ENCODE results near the gene NDUFB7. TPM values are rescaled to one million over a fixed set of nuclear protein-coding genes. Genes with fewer than 3 reads are reported as not detected.
A peak's percentile ranks its signal among the peaks of the same experiment; 100 is the strongest.

The NDUFB7 gene
- total RNA-seq, 1 experiment from 2014 or later, result 254 TPM

DNA sequence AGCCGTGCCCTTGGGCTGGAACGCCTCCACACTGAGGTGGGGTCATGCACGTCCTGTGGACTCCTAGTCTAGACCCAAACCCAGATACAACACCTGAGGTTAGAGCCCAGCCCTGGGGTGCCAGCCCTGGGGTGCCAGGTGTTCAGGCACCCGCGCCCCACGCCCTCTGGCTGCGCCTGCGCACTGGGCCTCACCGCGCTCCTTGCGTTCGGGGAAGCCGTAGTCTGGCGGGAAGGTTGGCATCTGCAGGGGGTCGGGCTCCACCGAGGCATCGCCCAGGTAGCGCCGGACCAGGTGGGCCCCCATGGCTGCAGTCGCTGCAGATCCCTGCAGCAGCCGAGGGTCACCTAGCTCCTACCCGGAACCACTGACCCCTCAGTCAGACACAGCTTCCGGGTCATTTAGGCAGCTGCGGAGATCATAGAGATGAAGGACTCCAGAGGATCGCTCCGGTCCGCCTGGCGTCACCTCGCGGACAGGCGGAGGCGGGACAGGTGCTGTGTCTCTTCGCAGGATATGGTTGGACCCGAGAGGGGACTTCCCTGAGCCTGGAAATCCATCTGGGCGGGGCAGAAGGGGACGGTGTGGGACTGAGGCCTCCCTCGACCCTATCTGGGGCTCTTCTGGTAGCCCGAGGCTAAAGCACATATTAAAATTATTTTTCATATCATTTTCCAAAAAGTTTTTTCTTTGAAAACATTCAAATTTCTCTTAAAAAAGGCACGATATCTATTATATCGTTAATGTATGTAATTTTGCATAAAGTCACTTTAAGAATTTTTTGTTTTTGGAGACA is at the start of gene NDUFB7 (continued):
- TF ChIP-seq, protein P1, sequence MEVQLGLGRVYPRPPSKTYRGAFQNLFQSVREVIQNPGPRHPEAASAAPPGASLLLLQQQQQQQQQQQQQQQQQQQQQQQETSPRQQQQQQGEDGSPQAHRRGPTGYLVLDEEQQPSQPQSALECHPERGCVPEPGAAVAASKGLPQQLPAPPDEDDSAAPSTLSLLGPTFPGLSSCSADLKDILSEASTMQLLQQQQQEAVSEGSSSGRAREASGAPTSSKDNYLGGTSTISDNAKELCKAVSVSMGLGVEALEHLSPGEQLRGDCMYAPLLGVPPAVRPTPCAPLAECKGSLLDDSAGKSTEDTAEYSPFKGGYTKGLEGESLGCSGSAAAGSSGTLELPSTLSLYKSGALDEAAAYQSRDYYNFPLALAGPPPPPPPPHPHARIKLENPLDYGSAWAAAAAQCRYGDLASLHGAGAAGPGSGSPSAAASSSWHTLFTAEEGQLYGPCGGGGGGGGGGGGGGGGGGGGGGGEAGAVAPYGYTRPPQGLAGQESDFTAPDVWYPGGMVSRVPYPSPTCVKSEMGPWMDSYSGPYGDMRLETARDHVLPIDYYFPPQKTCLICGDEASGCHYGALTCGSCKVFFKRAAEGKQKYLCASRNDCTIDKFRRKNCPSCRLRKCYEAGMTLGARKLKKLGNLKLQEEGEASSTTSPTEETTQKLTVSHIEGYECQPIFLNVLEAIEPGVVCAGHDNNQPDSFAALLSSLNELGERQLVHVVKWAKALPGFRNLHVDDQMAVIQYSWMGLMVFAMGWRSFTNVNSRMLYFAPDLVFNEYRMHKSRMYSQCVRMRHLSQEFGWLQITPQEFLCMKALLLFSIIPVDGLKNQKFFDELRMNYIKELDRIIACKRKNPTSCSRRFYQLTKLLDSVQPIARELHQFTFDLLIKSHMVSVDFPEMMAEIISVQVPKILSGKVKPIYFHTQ (CRISPR knock-in tag; IDR thresholded peaks at IDR 0.05), result no peak
- TF ChIP-seq ATF6 (CRISPR knock-in tag; IDR thresholded peaks at IDR 0.05), result no peak
- TF ChIP-seq EMX1 (CRISPR knock-in tag; IDR thresholded peaks at IDR 0.05), result no peak
- TF ChIP-seq, protein P2, sequence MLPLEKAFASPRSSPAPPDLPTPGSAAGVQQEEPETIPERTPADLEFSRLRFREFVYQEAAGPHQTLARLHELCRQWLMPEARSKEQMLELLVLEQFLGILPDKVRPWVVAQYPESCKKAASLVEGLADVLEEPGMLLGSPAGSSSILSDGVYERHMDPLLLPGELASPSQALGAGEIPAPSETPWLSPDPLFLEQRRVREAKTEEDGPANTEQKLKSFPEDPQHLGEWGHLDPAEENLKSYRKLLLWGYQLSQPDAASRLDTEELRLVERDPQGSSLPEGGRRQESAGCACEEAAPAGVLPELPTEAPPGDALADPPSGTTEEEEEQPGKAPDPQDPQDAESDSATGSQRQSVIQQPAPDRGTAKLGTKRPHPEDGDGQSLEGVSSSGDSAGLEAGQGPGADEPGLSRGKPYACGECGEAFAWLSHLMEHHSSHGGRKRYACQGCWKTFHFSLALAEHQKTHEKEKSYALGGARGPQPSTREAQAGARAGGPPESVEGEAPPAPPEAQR (CRISPR knock-in tag; IDR thresholded peaks at IDR 0.05), result no peak
- TF ChIP-seq ZNF121 (CRISPR knock-in tag; IDR thresholded peaks at IDR 0.05), result 0 out of 2 replicates have a peak, but pooled peaks have one; percentile 6
- TF ChIP-seq, protein P3, sequence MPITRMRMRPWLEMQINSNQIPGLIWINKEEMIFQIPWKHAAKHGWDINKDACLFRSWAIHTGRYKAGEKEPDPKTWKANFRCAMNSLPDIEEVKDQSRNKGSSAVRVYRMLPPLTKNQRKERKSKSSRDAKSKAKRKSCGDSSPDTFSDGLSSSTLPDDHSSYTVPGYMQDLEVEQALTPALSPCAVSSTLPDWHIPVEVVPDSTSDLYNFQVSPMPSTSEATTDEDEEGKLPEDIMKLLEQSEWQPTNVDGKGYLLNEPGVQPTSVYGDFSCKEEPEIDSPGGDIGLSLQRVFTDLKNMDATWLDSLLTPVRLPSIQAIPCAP (CRISPR knock-in tag; IDR thresholded peaks at IDR 0.05), result no peak
- TF ChIP-seq, protein P4, sequence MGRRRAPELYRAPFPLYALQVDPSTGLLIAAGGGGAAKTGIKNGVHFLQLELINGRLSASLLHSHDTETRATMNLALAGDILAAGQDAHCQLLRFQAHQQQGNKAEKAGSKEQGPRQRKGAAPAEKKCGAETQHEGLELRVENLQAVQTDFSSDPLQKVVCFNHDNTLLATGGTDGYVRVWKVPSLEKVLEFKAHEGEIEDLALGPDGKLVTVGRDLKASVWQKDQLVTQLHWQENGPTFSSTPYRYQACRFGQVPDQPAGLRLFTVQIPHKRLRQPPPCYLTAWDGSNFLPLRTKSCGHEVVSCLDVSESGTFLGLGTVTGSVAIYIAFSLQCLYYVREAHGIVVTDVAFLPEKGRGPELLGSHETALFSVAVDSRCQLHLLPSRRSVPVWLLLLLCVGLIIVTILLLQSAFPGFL (CRISPR knock-in tag; IDR thresholded peaks at IDR 0.05; ENCODE audit: borderline replicate concordance), result no peak
- TF ChIP-seq TCF7 (CRISPR knock-in tag; IDR thresholded peaks at IDR 0.05; ENCODE audit: low read depth), result no peak
- TF ChIP-seq MXD4 (CRISPR knock-in tag; IDR thresholded peaks at IDR 0.05; ENCODE audit: borderline replicate concordance), result no peak
- TF ChIP-seq ATF1 (CRISPR knock-in tag; IDR thresholded peaks at IDR 0.05), result no peak
- no peak for TF ChIP-seq PRRX2 (CRISPR knock-in tag; IDR thresholded peaks at IDR 0.05)
- TF ChIP-seq JAZF1 (CRISPR knock-in tag; IDR thresholded peaks at IDR 0.05), result no peak
- no peak for TF ChIP-seq HMGA2 (CRISPR knock-in tag; IDR thresholded peaks at IDR 0.05)
- 0 out of 2 replicates have a peak, but pooled peaks have one; percentile 18 for TF ChIP-seq CTCF (IDR thresholded peaks at IDR 0.05)
- no peak for TF ChIP-seq NFE2L1 (CRISPR knock-in tag; IDR thresholded peaks at IDR 0.05)
- TF ChIP-seq TEAD4 (CRISPR knock-in tag; IDR thresholded peaks at IDR 0.05), result peak; percentile 63; the same call in 1 of the 2 replicates
- TF ChIP-seq GRHL2 (CRISPR knock-in tag; IDR thresholded peaks at IDR 0.05; ENCODE audit: insufficient replicate concordance, severe bottlenecking), result no peak
- no peak for TF ChIP-seq GTF2I (CRISPR knock-in tag; conservative IDR thresholded peaks at IDR 0.05)
- TF ChIP-seq, protein P5, sequence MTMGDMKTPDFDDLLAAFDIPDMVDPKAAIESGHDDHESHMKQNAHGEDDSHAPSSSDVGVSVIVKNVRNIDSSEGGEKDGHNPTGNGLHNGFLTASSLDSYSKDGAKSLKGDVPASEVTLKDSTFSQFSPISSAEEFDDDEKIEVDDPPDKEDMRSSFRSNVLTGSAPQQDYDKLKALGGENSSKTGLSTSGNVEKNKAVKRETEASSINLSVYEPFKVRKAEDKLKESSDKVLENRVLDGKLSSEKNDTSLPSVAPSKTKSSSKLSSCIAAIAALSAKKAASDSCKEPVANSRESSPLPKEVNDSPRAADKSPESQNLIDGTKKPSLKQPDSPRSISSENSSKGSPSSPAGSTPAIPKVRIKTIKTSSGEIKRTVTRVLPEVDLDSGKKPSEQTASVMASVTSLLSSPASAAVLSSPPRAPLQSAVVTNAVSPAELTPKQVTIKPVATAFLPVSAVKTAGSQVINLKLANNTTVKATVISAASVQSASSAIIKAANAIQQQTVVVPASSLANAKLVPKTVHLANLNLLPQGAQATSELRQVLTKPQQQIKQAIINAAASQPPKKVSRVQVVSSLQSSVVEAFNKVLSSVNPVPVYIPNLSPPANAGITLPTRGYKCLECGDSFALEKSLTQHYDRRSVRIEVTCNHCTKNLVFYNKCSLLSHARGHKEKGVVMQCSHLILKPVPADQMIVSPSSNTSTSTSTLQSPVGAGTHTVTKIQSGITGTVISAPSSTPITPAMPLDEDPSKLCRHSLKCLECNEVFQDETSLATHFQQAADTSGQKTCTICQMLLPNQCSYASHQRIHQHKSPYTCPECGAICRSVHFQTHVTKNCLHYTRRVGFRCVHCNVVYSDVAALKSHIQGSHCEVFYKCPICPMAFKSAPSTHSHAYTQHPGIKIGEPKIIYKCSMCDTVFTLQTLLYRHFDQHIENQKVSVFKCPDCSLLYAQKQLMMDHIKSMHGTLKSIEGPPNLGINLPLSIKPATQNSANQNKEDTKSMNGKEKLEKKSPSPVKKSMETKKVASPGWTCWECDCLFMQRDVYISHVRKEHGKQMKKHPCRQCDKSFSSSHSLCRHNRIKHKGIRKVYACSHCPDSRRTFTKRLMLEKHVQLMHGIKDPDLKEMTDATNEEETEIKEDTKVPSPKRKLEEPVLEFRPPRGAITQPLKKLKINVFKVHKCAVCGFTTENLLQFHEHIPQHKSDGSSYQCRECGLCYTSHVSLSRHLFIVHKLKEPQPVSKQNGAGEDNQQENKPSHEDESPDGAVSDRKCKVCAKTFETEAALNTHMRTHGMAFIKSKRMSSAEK (CRISPR knock-in tag; IDR thresholded peaks at IDR 0.05; ENCODE audit: borderline replicate concordance), result no peak
- peak; percentile 88; the same call in 1 of the 2 replicates for TF ChIP-seq JUN (CRISPR knock-in tag; IDR thresholded peaks at IDR 0.05)
- peak; percentile 90 for TF ChIP-seq ESRRA (CRISPR knock-in tag; IDR thresholded peaks at IDR 0.05; ENCODE audit: borderline replicate concordance)
- TF ChIP-seq, protein P6, sequence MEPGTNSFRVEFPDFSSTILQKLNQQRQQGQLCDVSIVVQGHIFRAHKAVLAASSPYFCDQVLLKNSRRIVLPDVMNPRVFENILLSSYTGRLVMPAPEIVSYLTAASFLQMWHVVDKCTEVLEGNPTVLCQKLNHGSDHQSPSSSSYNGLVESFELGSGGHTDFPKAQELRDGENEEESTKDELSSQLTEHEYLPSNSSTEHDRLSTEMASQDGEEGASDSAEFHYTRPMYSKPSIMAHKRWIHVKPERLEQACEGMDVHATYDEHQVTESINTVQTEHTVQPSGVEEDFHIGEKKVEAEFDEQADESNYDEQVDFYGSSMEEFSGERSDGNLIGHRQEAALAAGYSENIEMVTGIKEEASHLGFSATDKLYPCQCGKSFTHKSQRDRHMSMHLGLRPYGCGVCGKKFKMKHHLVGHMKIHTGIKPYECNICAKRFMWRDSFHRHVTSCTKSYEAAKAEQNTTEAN (CRISPR knock-in tag; IDR thresholded peaks at IDR 0.05), result 0 out of 2 replicates have a peak, but pooled peaks have one; percentile 32
- no peak for TF ChIP-seq RORB (CRISPR knock-in tag; IDR thresholded peaks at IDR 0.05)

Data from WTC11 (cell line).